ENCODE data around the gene C3orf20. TPM values are rescaled to one million over a fixed set of nuclear protein-coding genes. Genes with fewer than 3 reads are reported as not detected.

Gene C3orf20
- total and polyA plus RNA-seq, 9 of the 15 experiments (the other 6 are each of a cell fraction or from before 2014, with no cell fraction given): 0.04 TPM; not detected in 8

- WGBS (ENCODE audit: insufficient coverage, low coverage, missing lambda C conversion rate): 0% methylated on average over 3 of the region's 3 CpGs
- no peak for FAIRE-seq
- no TSS peak for BruUV-seq (replicated peaks)
- H3K4me3 ChIP-seq: no peak overlapping the region
- no peak for ATAC-seq
- no peak overlapping the region for H2AFZ ChIP-seq (ENCODE audit: low read depth, low read length)
- peaks cover 21% of the 10 kb centered on the region for H4K20me1 ChIP-seq (replicated peaks; ENCODE audit: control insufficient read depth, insufficient read depth, low read length)
- TF ChIP-seq NFIC (IDR thresholded peaks at IDR 0.05): peak; percentile 60
- no peak for TF ChIP-seq POLR3G (IDR thresholded peaks at IDR 0.05; ENCODE audit: extremely low read depth, insufficient read length, insufficient replicate concordance)
- peaks cover 0 to 4% of the 10 kb centered on the region in 2 experiments; a peak in 1 of 5 replicates for H3K4me1 ChIP-seq (replicated peaks in 1 of 2; ENCODE audit: control insufficient read depth in 2 of 2, insufficient read depth in 2 of 2, low read length in 2 of 2)
- intact Hi-C loops (cut with micrococcal nuclease): no loop called here
- ChIA-PET CTCF (ENCODE audit: low intra/inter-chr PET ratio) (no interaction called here), POLR2A (interaction anchor here (0.6 to 1.0 kb wide), 6 partner anchors 8 to 1040 kb away, joined by 3 to 6 read pairs (median 3); no protein-coding TSS in a partner anchor)
- H3K4me2 ChIP-seq (ENCODE audit: insufficient read depth, low read length): no peak overlapping the region
- no peaks in the 10 kb centered on the region for H3K9me3 ChIP-seq (replicated peaks; ENCODE audit: control insufficient read depth, insufficient read depth, low read depth, low read length)
- in situ Hi-C loops (cut with MboI): no loop called here
- H3K27me3 ChIP-seq (ENCODE audit: control insufficient read depth in 2 of 2, insufficient read depth in 2 of 2, low read length in 2 of 2): peaks cover 80 to 82% of the 10 kb centered on the region in 2 experiments
- H3K27ac ChIP-seq (ENCODE audit: extremely low read depth, low read depth, low read length): no peak overlapping the region
- H3K79me2 ChIP-seq (ENCODE audit: control insufficient read depth, insufficient read depth, low read length): no peaks in the 10 kb centered on the region
- no peaks in the 10 kb centered on the region for H3K9me1 ChIP-seq (ENCODE audit: control insufficient read depth, insufficient read depth, low read length)
- no peaks in the 10 kb centered on the region for H3K36me3 ChIP-seq (ENCODE audit: control insufficient read depth, insufficient read depth, low read length)
- no peak overlapping the region for H3K9ac ChIP-seq (ENCODE audit: insufficient read depth in 1 of 2, low read depth in 2 of 2, low read length in 2 of 2)
- DNase-seq (ENCODE audit: extremely low read depth in 1 of 4, low spot score in 3 of 4): peak in 2 of 4 experiments; percentile 50 to 51
These were observed 147.2 kb downstream of the C3orf20 start for GRCh38 chr3:14822134-14822533.

Other genes starting within 250 kb of the C3orf20 start
- not detected in 2 replicates for gene GRIP2, start 134.8 kb upstream of the C3orf20 start, total RNA-seq (2014; rRNA removed)
- not detected in 2 replicates for gene GRIP2, start 134.8 kb upstream of the C3orf20 start, total RNA-seq (2014; rRNA removed; fragmentation: Illumina TruSeq; extraction: Trizol)
- gene GRIP2, start 134.8 kb upstream of the C3orf20 start, total RNA-seq (2015; rRNA removed; fragmentation: Illumina TruSeq; extraction: Trizol): not detected in 2 replicates
- not detected in 2 replicates for gene GRIP2, start 134.8 kb upstream of the C3orf20 start, total RNA-seq (2021)
- not detected in 2 replicates for gene GRIP2, start 134.8 kb upstream of the C3orf20 start, polyA plus RNA-seq (2011; rRNA removed)
- not detected in 2 replicates for gene GRIP2, start 134.8 kb upstream of the C3orf20 start, polyA plus RNA-seq (2014; fragmentation: Illumina TruSeq; extraction: Trizol)
- under 1 TPM; 0.01 TPM for gene GRIP2, start 134.8 kb upstream of the C3orf20 start, polyA plus RNA-seq (2014; fragmentation: Nextera tagmentation; extraction: Ambion mirVana)
- gene GRIP2, start 134.8 kb upstream of the C3orf20 start, polyA plus RNA-seq (2014; rRNA removed): 0.03 TPM in 1 of 2 replicates, not detected in the other
- 18.7 and 20.8 TPM in 2 replicates for gene CCDC174, start 23.4 kb upstream of the C3orf20 start, total RNA-seq (2014; rRNA removed)
- gene CCDC174, start 23.4 kb upstream of the C3orf20 start, total RNA-seq (2014; rRNA removed; fragmentation: Illumina TruSeq; extraction: Trizol): 31.0 and 33.7 TPM in 2 replicates
- gene CCDC174, start 23.4 kb upstream of the C3orf20 start, total RNA-seq (2015; rRNA removed; fragmentation: Illumina TruSeq; extraction: Trizol): 24.8 and 28.5 TPM in 2 replicates
- gene CCDC174, start 23.4 kb upstream of the C3orf20 start, total RNA-seq (2021): 18.7 and 19.8 TPM in 2 replicates
- 7.4 and 9.5 TPM in 2 replicates for gene CCDC174, start 23.4 kb upstream of the C3orf20 start, polyA plus RNA-seq (2011; rRNA removed)
- gene CCDC174, start 23.4 kb upstream of the C3orf20 start, polyA plus RNA-seq (2014; fragmentation: Illumina TruSeq; extraction: Trizol): 24.9 and 31.6 TPM in 2 replicates
- 10 to 100 TPM; 34.9 to 41.0 TPM for gene CCDC174, start 23.4 kb upstream of the C3orf20 start, polyA plus RNA-seq (2014; fragmentation: Nextera tagmentation; extraction: Ambion mirVana)
- gene CCDC174, start 23.4 kb upstream of the C3orf20 start, polyA plus RNA-seq (2014; rRNA removed): 16.9 and 22.8 TPM in 2 replicates
- gene FGD5, start 143.8 kb downstream of the C3orf20 start, total RNA-seq (2014; rRNA removed): not detected in 2 replicates
- gene FGD5, start 143.8 kb downstream of the C3orf20 start, total RNA-seq (2014; rRNA removed; fragmentation: Illumina TruSeq; extraction: Trizol): not detected in 2 replicates
- not detected in 2 replicates for gene FGD5, start 143.8 kb downstream of the C3orf20 start, total RNA-seq (2015; rRNA removed; fragmentation: Illumina TruSeq; extraction: Trizol)
- 0.13 and 0.18 TPM in 2 replicates for gene FGD5, start 143.8 kb downstream of the C3orf20 start, total RNA-seq (2021)
- not detected in 2 replicates for gene FGD5, start 143.8 kb downstream of the C3orf20 start, polyA plus RNA-seq (2011; rRNA removed)
- not detected in 2 replicates for gene FGD5, start 143.8 kb downstream of the C3orf20 start, polyA plus RNA-seq (2014; fragmentation: Illumina TruSeq; extraction: Trizol)
- gene FGD5, start 143.8 kb downstream of the C3orf20 start, polyA plus RNA-seq (2014; fragmentation: Nextera tagmentation; extraction: Ambion mirVana): not detected
- not detected in 2 replicates for gene FGD5, start 143.8 kb downstream of the C3orf20 start, polyA plus RNA-seq (2014; rRNA removed)